GM18508 (cell line): ENCODE data around the gene RASL12.
"Not testable (repeated sequence)": the region's sequence is repeated elsewhere in the genome, so short reads cannot be mapped to it uniquely, and the experiment has no call there.

Source experiments
- ATAC-seq: cut with Tn5 transposase; IDR thresholded peaks from one replicate; pipeline ENCODE4 v1.9.1; 2021; ENCODE audit warnings: moderate number of reproducible peaks; ENCODE audit not compliant: insufficient read depth, unreplicated experiment

RASL12 gene

GRCh38 chr15:65076486-65077290, 8.9 kb upstream of the RASL12 start, which contains the start of gene KBTBD13:
Gene KBTBD13 (plus strand): TSS chr15:65076746. CDS start chr15:65076816, 70 bp downstream.
- no peak for ATAC-seq

GRCh38 chr15:65075607-65076395, 8.0 kb upstream of the RASL12 start:
- not testable (repeated sequence) for ATAC-seq

GRCh38 chr15:65074946-65075345, 7.2 kb upstream of the RASL12 start:
- not testable (repeated sequence) for ATAC-seq

- no peak for ATAC-seq
These were observed 4.8 kb upstream of the RASL12 start for GRCh38 chr15:65072617-65073016.

GRCh38 chr15:65072027-65072426, 4.2 kb upstream of the RASL12 start:
- no peak for ATAC-seq

GRCh38 chr15:65071381-65071811, 3.6 kb upstream of the RASL12 start:
- no peak for ATAC-seq

GRCh38 chr15:65069779-65070546, 2.2 kb upstream of the RASL12 start:
- ATAC-seq, result no peak

- no peak for ATAC-seq
These were observed 1.4 kb upstream of the RASL12 start for GRCh38 chr15:65069179-65069578.

- no peak for ATAC-seq
These were observed 605 bp upstream of the RASL12 start for GRCh38 chr15:65068403-65068788.

- ATAC-seq, result no peak
These were observed 510 bp downstream of the RASL12 start for GRCh38 chr15:65067317-65067644.

- ATAC-seq, result no peak
These were observed 1.0 kb downstream of the RASL12 start for GRCh38 chr15:65066635-65067316.

GRCh38 chr15:65066001-65066634, 1.7 kb downstream of the RASL12 start:
- ATAC-seq, result no peak

GRCh38 chr15:65062726-65063125, 5.1 kb downstream of the RASL12 start:
- ATAC-seq, result no peak

- ATAC-seq, result no peak
These were observed 5.7 kb downstream of the RASL12 start for GRCh38 chr15:65062061-65062460.

- ATAC-seq, result no peak
These were observed 7.0 kb downstream of the RASL12 start for GRCh38 chr15:65060641-65061397.

GRCh38 chr15:65059931-65060596, 7.7 kb downstream of the RASL12 start:
- ATAC-seq, result no peak

GRCh38 chr15:65059369-65059750, 8.4 kb downstream of the RASL12 start:
- ATAC-seq, result no peak
